Type B pancreatic cell (in vitro differentiated cells): ENCODE results near the gene RABGAP1L. TPM values are rescaled to one million over a fixed set of nuclear protein-coding genes. Genes with fewer than 3 reads are reported as not detected.

Experiments used
- DNase-seq: peaks from one replicate; pipeline ENCODE4 v3.0.0; 2021; ENCODE audit warnings: mixed read lengths; ENCODE audit not compliant: unreplicated experiment; ENCODE audit errors: extremely low spot score
- H3K27ac Mint-ChIP-seq: 2 replicates; pipeline ENCODE4 v1.8.0; 2021; ENCODE audit warnings: mild to moderate bottlenecking, mixed read lengths
- H3K27me3 Mint-ChIP-seq: 2 replicates; pipeline ENCODE4 v1.8.0; 2021; ENCODE audit warnings: mixed read lengths
- H3K36me3 Mint-ChIP-seq: 2 replicates; pipeline ENCODE4 v1.8.0; 2021; ENCODE audit warnings: mixed read lengths
- H3K4me1 Mint-ChIP-seq: one replicate; pipeline ENCODE4 v1.8.0; 2021; ENCODE audit warnings: mixed read lengths; ENCODE audit not compliant: unreplicated experiment
- H3K4me3 Mint-ChIP-seq: 2 replicates; pipeline ENCODE4 v1.8.0; 2021; ENCODE audit warnings: mild to moderate bottlenecking, mixed read lengths
- H3K9me3 Mint-ChIP-seq: 2 replicates; pipeline ENCODE4 v1.8.0; 2021; ENCODE audit warnings: mixed read lengths
- CTCF ChIP-seq: fragments of 200-600 bp; sonication (generic); conservative IDR thresholded peaks from 2 replicates; pipeline ENCODE4 v1.5.0; 2021; ENCODE audit warnings: antibody characterized with exemption, mild to moderate bottlenecking
- total RNA-seq: library from RNA; stranded (reverse); gene quantifications from 2 replicates; pipeline ENCODE4 v1.2.1, GENCODE V29; 2021; ENCODE audit warnings: low replicate concordance

The RABGAP1L gene
- total RNA-seq, 1 donor from 2014 or later, result 35.6 TPM

GRCh38 chr1:174786358-174786757, 627.0 kb downstream of the RABGAP1L start:
- DNase-seq, result no peak
- Mint-ChIP-seq H3K27me3 (no peaks in the 10 kb centered on the region), H3K9me3 (no peaks in the 10 kb centered on the region), H3K27ac (no peak overlapping the region), H3K36me3 (no peaks in the 10 kb centered on the region), H3K4me3 (no peak overlapping the region), H3K4me1 (no peaks in the 10 kb centered on the region)
- TF ChIP-seq CTCF, result no peak

GRCh38 chr1:174786760-174787159, 627.4 kb downstream of the RABGAP1L start:
- Mint-ChIP-seq H3K4me1 (no peaks in the 10 kb centered on the region), H3K36me3 (no peaks in the 10 kb centered on the region), H3K27ac (no peak overlapping the region), H3K4me3 (no peak overlapping the region), H3K9me3 (no peaks in the 10 kb centered on the region), H3K27me3 (no peaks in the 10 kb centered on the region)
- TF ChIP-seq CTCF, result no peak
- DNase-seq, result no peak

- no peak for DNase-seq
- no peaks in the 10 kb centered on the region for H3K9me3 Mint-ChIP-seq
- no peaks in the 10 kb centered on the region for H3K36me3 Mint-ChIP-seq
- no peak overlapping the region for H3K27ac Mint-ChIP-seq
- no peaks in the 10 kb centered on the region for H3K27me3 Mint-ChIP-seq
- no peak overlapping the region for H3K4me3 Mint-ChIP-seq
- no peaks in the 10 kb centered on the region for H3K4me1 Mint-ChIP-seq
- TF ChIP-seq CTCF, result no peak
Measured at GRCh38 chr1:174788981-174789380, 629.7 kb downstream of the RABGAP1L start.

- H3K4me1 Mint-ChIP-seq, result no peaks in the 10 kb centered on the region
- no peak for TF ChIP-seq CTCF
- no peak overlapping the region for H3K27ac Mint-ChIP-seq
- H3K9me3 Mint-ChIP-seq, result no peaks in the 10 kb centered on the region
- H3K4me3 Mint-ChIP-seq, result no peak overlapping the region
- no peaks in the 10 kb centered on the region for H3K27me3 Mint-ChIP-seq
- DNase-seq, result no peak
- no peaks in the 10 kb centered on the region for H3K36me3 Mint-ChIP-seq
Measured at GRCh38 chr1:174789399-174789798, 630.1 kb downstream of the RABGAP1L start.

GRCh38 chr1:174791863-174792262, 632.5 kb downstream of the RABGAP1L start:
- no peak for TF ChIP-seq CTCF
- no peak for DNase-seq
- Mint-ChIP-seq H3K4me3 (no peak overlapping the region), H3K27me3 (no peaks in the 10 kb centered on the region), H3K9me3 (no peaks in the 10 kb centered on the region), H3K4me1 (no peaks in the 10 kb centered on the region), H3K27ac (no peak overlapping the region), H3K36me3 (no peaks in the 10 kb centered on the region)

GRCh38 chr1:174794861-174795260, 635.5 kb downstream of the RABGAP1L start:
- Mint-ChIP-seq H3K4me3 (no peak overlapping the region), H3K36me3 (no peaks in the 10 kb centered on the region), H3K4me1 (no peaks in the 10 kb centered on the region), H3K27ac (no peak overlapping the region), H3K9me3 (no peaks in the 10 kb centered on the region), H3K27me3 (no peaks in the 10 kb centered on the region)
- no peak for TF ChIP-seq CTCF
- DNase-seq, result no peak
